H1 (cell line): ENCODE measurements around the gene ITPKB. TPM values are rescaled to one million over a fixed set of nuclear protein-coding genes. Genes with fewer than 3 reads are reported as not detected.

Experiments used
- CTCF ChIA-PET: fragments of 300-600 bp; sonication (Branson Sonifier 250); formaldehyde crosslinking; loops from one replicate; lab custom pipeline; 2021; ENCODE audit not compliant: partially characterized antibody; lab: Charles Lee
- POLR2A ChIA-PET: fragments of 300-600 bp; sonication (Branson Sonifier 250); formaldehyde crosslinking; loops from one replicate; lab custom pipeline; 2021; ENCODE audit warnings: inconsistent platforms; ENCODE audit not compliant: partially characterized antibody; lab: Charles Lee
- DNase-seq, 2 experiments: peaks; one replicate each; pipeline versions ENCODE4 v3.0.0 to v3.0.0-alpha.2; 2010 to 2022; ENCODE audit warnings: low spot score in 2 of 2, low read depth in 1 of 2, mixed read lengths in 1 of 2
- FAIRE-seq: peaks from 2 replicates; lab custom pipeline; 2011; peaks lifted over from hg19 to GRCh38; lab: Jason Lieb, UNC
- H2AFZ ChIP-seq: 2 replicates; pipeline ENCODE4 v1.8.1; 2012; ENCODE audit warnings: low read length, inconsistent platforms
- H2AK5ac ChIP-seq: 2 replicates; pipeline ENCODE4 v1.6.1; 2013; ENCODE audit warnings: low read depth, low read length
- H2BK120ac ChIP-seq: replicated peaks from 2 replicates; pipeline ENCODE3; 2013; ENCODE audit warnings: low read depth, low read length, inconsistent platforms
- H2BK12ac ChIP-seq: 2 replicates; pipeline ENCODE4 v1.6.1; 2013; ENCODE audit warnings: low read depth, low read length
- H2BK15ac ChIP-seq: 2 replicates; pipeline ENCODE4 v1.6.1; 2013; ENCODE audit warnings: low read length
- H2BK20ac ChIP-seq: 2 replicates; pipeline ENCODE4 v1.6.1; 2013; ENCODE audit warnings: low read length
- H2BK5ac ChIP-seq: 2 replicates; pipeline ENCODE4 v1.6.1; 2013; ENCODE audit warnings: low read depth, low read length
- H3K14ac ChIP-seq: 2 replicates; pipeline ENCODE4 v1.6.1; 2013; ENCODE audit warnings: inconsistent platforms; ENCODE audit not compliant: insufficient read length
- H3K18ac ChIP-seq: 2 replicates; pipeline ENCODE4 v1.6.1; 2013; ENCODE audit warnings: low read length; ENCODE audit errors: extremely low read depth
- H3K23ac ChIP-seq: 2 replicates; pipeline ENCODE4 v1.6.1; 2013; ENCODE audit warnings: inconsistent platforms; ENCODE audit not compliant: insufficient read length
- H3K23me2 ChIP-seq: 2 replicates; pipeline ENCODE4 v1.6.1; 2013; ENCODE audit warnings: low read depth, low read length
- H3K27ac ChIP-seq: 2 replicates; pipeline ENCODE4 v1.6.1; 2011; ENCODE audit warnings: low read depth, low read length, inconsistent platforms
- H3K27me3 ChIP-seq, 4 experiments: replicated peaks in 1 of 4; 1 replicate in 1 of 4; 2 replicates in 3 of 4; pipeline versions ENCODE4 v1.6.1 to v1.8.1; 2011 to 2013; ENCODE audit warnings: low read length in 3 of 4, mild to moderate bottlenecking in 3 of 4, inconsistent platforms in 2 of 4, mixed read lengths in 2 of 4, moderate library complexity in 1 of 4; ENCODE audit not compliant: control insufficient read depth in 3 of 4, insufficient read depth in 3 of 4; ENCODE audit errors: extremely low read depth in 1 of 4
- H3K36me3 ChIP-seq, 4 experiments: 2 replicates each; pipeline versions ENCODE4 v1.6.1 to v1.8.1; 2011 to 2013; ENCODE audit warnings: mild to moderate bottlenecking in 4 of 4, low read length in 3 of 4, moderate library complexity in 2 of 4, control low read depth in 1 of 4, inconsistent platforms in 1 of 4; ENCODE audit not compliant: insufficient read depth in 4 of 4, control insufficient read depth in 2 of 4
- H3K4ac ChIP-seq: replicated peaks from 2 replicates; pipeline ENCODE3; 2013; ENCODE audit warnings: low read length, low read depth, mixed read lengths, inconsistent platforms; ENCODE audit not compliant: insufficient read length
- H3K4me1 ChIP-seq, 4 experiments: replicated peaks in 1 of 4; 1 replicate in 1 of 4; 2 replicates in 3 of 4; pipeline versions ENCODE4 v1.6.1 to v1.8.1; 2011 to 2013; ENCODE audit warnings: low read length in 3 of 4, inconsistent platforms in 2 of 4, mixed read lengths in 1 of 4; ENCODE audit not compliant: insufficient read depth in 4 of 4, control insufficient read depth in 3 of 4
- H3K4me2 ChIP-seq, 2 experiments: 2 replicates each; pipeline versions ENCODE4 v1.6.1 to v1.8.1; 2011 to 2013; ENCODE audit warnings: low read depth in 2 of 2, low read length in 2 of 2, control low read depth in 1 of 2, inconsistent platforms in 1 of 2, mild to moderate bottlenecking in 1 of 2; ENCODE audit not compliant: insufficient read depth in 1 of 2
- H3K4me3 ChIP-seq, 4 experiments: fragments of 200-600, 300-600 bp in 1 of 4; sonication (generic), shearing (Covaris generic), sonication (Bioruptor Twin) in 1 of 4; 2 replicates each; pipeline versions ENCODE4 v1.5.1 to v1.8.1; 2011 to 2016; ENCODE audit warnings: low read length in 4 of 4, low read depth in 3 of 4, control low read depth in 2 of 4, inconsistent platforms in 2 of 4, mild to moderate bottlenecking in 2 of 4, mixed read lengths in 1 of 4, moderate library complexity in 1 of 4; ENCODE audit not compliant: insufficient read depth in 2 of 4; ENCODE audit errors: extremely low read depth in 1 of 4
- H3K56ac ChIP-seq: replicated peaks from 2 replicates; pipeline ENCODE3; 2013; ENCODE audit warnings: low read depth, mild to moderate bottlenecking, mixed read lengths, low read length, inconsistent platforms; ENCODE audit not compliant: insufficient read length
- H3K79me1 ChIP-seq: 2 replicates; pipeline ENCODE4 v1.6.1; 2013; ENCODE audit warnings: low read depth, low read length, control low read depth
- H3K79me2 ChIP-seq, 2 experiments: 2 replicates each; pipeline versions ENCODE4 v1.6.1 to v1.8.1; 2012 to 2013; ENCODE audit warnings: low read length in 2 of 2, mild to moderate bottlenecking in 2 of 2, inconsistent platforms in 1 of 2; ENCODE audit not compliant: insufficient read depth in 2 of 2, control insufficient read depth in 1 of 2
- H3K9ac ChIP-seq, 4 experiments: replicated peaks in 1 of 4; 1 replicate in 1 of 4; 2 replicates in 3 of 4; pipeline versions ENCODE4 v1.6.1 to v1.8.1; 2011 to 2013; ENCODE audit warnings: low read depth in 3 of 4, low read length in 3 of 4, control low read depth in 2 of 4, mild to moderate bottlenecking in 2 of 4, moderate library complexity in 2 of 4, inconsistent platforms in 1 of 4; ENCODE audit errors: extremely low read depth in 1 of 4
- H3K9me3 ChIP-seq, 2 experiments: 2 replicates each; pipeline versions ENCODE4 v1.6.1 to v1.8.1; 2012 to 2013; ENCODE audit warnings: mild to moderate bottlenecking in 2 of 2, moderate library complexity in 2 of 2, control low read depth in 1 of 2, inconsistent platforms in 1 of 2, low read depth in 1 of 2, low read length in 1 of 2, mixed read lengths in 1 of 2; ENCODE audit not compliant: insufficient read depth in 2 of 2
- H4K20me1 ChIP-seq, 2 experiments: replicated peaks in 1 of 2; 2 replicates each; pipeline versions ENCODE3 to v1.8.1; 2011 to 2013; ENCODE audit warnings: inconsistent platforms in 2 of 2, low read length in 2 of 2, mild to moderate bottlenecking in 1 of 2; ENCODE audit not compliant: insufficient read depth in 2 of 2, control insufficient read depth in 1 of 2
- H4K5ac ChIP-seq: 2 replicates; pipeline ENCODE4 v1.6.1; 2013; ENCODE audit warnings: low read length, low read depth, mixed read lengths, inconsistent platforms; ENCODE audit not compliant: insufficient read length
- H4K8ac ChIP-seq: 2 replicates; pipeline ENCODE4 v1.8.0; 2013; ENCODE audit warnings: mild to moderate bottlenecking, moderate library complexity, low read length, inconsistent platforms; ENCODE audit not compliant: insufficient read depth; ENCODE audit errors: extremely low read depth
- H4K91ac ChIP-seq: replicated peaks from 2 replicates; pipeline ENCODE3; 2013; ENCODE audit warnings: low read length, mixed read lengths, inconsistent platforms; ENCODE audit not compliant: insufficient read length
- MAFK ChIP-seq: IDR thresholded peaks from 2 replicates; pipeline ENCODE4 v1.6.1; 2012; ENCODE audit warnings: low read depth, mild to moderate bottlenecking, improper control_type of control experiment, low read length
- SIRT6 ChIP-seq: IDR thresholded peaks from one replicate; pipeline ENCODE4 v1.7.1; 2012; ENCODE audit warnings: low read length, inconsistent platforms
- TBP ChIP-seq: IDR thresholded peaks from 2 replicates; pipeline ENCODE4 v1.6.1; 2011; ENCODE audit warnings: low read depth, low read length, improper control_type of control experiment
- WGBS, 2 experiments: shearing (Covaris generic) in 1 of 2; methylation state at CpG; one replicate each; pipeline versions ENCODE4 v1.1.6 to v1.1.7; 2013 to 2015; ENCODE audit warnings: low lambda C conversion rate in 2 of 2, mixed read lengths in 2 of 2, inconsistent platforms in 1 of 2, low coverage in 1 of 2, missing lambda C conversion rate in 1 of 2; ENCODE audit not compliant: insufficient replicate concordance in 2 of 2, insufficient coverage in 1 of 2, insufficient read length in 1 of 2; ENCODE audit errors: extremely low coverage in 1 of 2, missing lambda C conversion rate in 1 of 2; 5-methylcytosine and 5-hydroxymethylcytosine counted together
- polyA plus RNA-seq, 7 experiments: library from polyadenylated mRNA; depleted of rRNA in 3 of 7; stranded (reverse) in 5 of 7; unstranded in 2 of 7; fragments of >200 nt in 5 of 7; fragments of 200-250 nt in 2 of 7; gene quantifications; 1 replicate in 5 of 7; 2 replicates in 1 of 7; 4 replicates in 1 of 7; pipeline versions ENCODE4 v1.2.1 to v1.2.3, GENCODE V29; 2011 to 2013; ENCODE audit warnings: missing spikeins in 2 of 7, mixed read lengths in 2 of 7
- total RNA-seq: library from RNA; stranded (reverse); fragmentation: NEBNext Ultra II Directional; extraction: Animal tissue kit (Norgen Biotek cat#: 25700); gene quantifications from 2 replicates; pipeline ENCODE4 v1.2.1, GENCODE V29; 2021

ITPKB gene
- total and polyA plus RNA-seq, 2 of the 8 experiments (the other 6 are each of a cell fraction or from before 2014, with no cell fraction given) = 1.7 to 4.8 TPM

DNA sequence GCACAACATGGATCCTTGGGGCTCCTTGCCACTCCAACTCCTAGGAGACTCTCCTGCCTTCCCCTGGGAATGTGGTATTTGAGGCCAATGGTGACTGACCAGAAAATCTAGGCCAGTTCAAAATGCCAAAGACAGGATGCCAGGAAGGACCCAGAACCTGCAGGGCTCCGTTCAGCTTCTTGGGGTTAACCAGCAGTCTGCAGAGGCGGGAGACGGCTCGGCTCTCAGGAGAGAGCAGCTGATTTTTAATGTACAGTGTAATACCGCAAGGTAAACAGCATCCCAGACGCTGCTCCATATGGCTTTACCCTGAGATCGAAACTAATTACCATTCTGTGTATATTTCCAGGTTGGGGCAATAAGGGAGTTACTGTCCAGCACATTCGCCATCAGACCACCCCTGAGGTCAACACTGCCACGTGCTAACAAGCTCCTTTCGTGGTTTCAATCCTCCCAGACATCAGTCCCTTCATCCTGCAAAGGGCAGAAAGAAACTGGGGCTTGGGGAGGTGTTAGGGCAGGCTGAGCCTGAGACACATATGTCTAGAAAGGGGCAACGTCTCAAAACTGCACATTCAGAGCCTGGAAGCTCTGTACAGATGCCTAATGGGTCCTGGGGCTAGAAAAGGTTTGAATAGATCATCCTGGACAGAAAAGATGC is 16.7 kb downstream of the ITPKB start:
- Histone ChIP-seq H2BK20ac (no peak overlapping the region), H4K91ac (peak overlapping the region; percentile 19), H2BK120ac (no peak overlapping the region), H2BK5ac (no peak overlapping the region), H4K5ac (no peak overlapping the region), H2BK15ac (no peak overlapping the region; the same call in 1 of the 2 replicates), H3K14ac (no peak overlapping the region), H3K56ac (no peak overlapping the region), H3K23ac (no peak overlapping the region), H3K9me3 (no peaks in the 10 kb centered on the region), H3K27me3 (no peaks in the 10 kb centered on the region; a peak in 1 of 7 replicates), H2BK12ac (0 out of 2 replicates have a peak overlapping the region, but pooled peaks have one; percentile 85), H2AFZ (no peak overlapping the region), H3K4ac (no peak overlapping the region), H4K20me1 (no peaks in the 10 kb centered on the region), H4K8ac (no peak overlapping the region; the same call in 1 of the 2 replicates), H3K23me2 (no peaks in the 10 kb centered on the region; the same call in none of the 2 replicates), H2AK5ac (peak overlapping the region; percentile 98; the same call in 1 of the 2 replicates), H3K36me3 (no peaks in the 10 kb centered on the region), H3K4me3 (no peak overlapping the region), H3K27ac (no peak overlapping the region), H3K4me1 (peaks cover 14 to 23% (median 20%) of the 10 kb centered on the region in 4 experiments), H3K9ac (no peak overlapping the region), H3K79me2 (no peaks in the 10 kb centered on the region), H3K79me1 (no peaks in the 10 kb centered on the region), H3K4me2 (no peak overlapping the region; a peak in 1 of 4 replicates), H3K18ac (no peak overlapping the region)
- FAIRE-seq (no peak), DNase-seq (no peak)
- TF ChIP-seq TBP = no peak
- TF ChIP-seq MAFK = no peak
- no peak for TF ChIP-seq SIRT6
- ChIA-PET CTCF (interaction anchor here (0.6 to 2.1 kb wide), 7 partner anchors 8 to 106 kb away, joined by 3 to 5 read pairs (median 3); partner anchors contain the start of gene ITPKB), POLR2A (no interaction called here)
- 86% methylated on average over 11 of the region's 11 CpGs; no CpG with 5 or more reads in 1 of the 2 experiments for WGBS, 2 experiments
